SK-N-SH (cell line): ENCODE measurements around the gene BPIFB3. TPM values are rescaled to one million over a fixed set of nuclear protein-coding genes. Genes with fewer than 3 reads are reported as not detected.

ENCODE experiments used
- CTCF ChIA-PET: fragments of 300-600, 350-600 bp; formaldehyde crosslinking; extraction: SDS; loops from one replicate; lab custom pipeline; 2021; lab: Yijun Ruan, JAX
- POLR2A ChIA-PET: fragments of 350-600 bp; sonication (Branson Sonifier 250); formaldehyde crosslinking; extraction: SDS; loops from one replicate; lab custom pipeline; 2020; ENCODE audit warnings: antibody characterized with exemption, inconsistent platforms; lab: Yijun Ruan, JAX
- DNase-seq: peaks from one replicate; pipeline ENCODE4 v3.0.0; 2012
- H2AFZ ChIP-seq: fragments of 200-600 bp; sonication (generic); 2 replicates; pipeline ENCODE4 v1.8.1; 2016; ENCODE audit warnings: antibody characterized with exemption, mild to moderate bottlenecking, low read depth
- H3F3A ChIP-seq: fragments of 200-600 bp; sonication (generic); replicated peaks from 2 replicates; pipeline ENCODE3; 2016; ENCODE audit warnings: antibody characterized with exemption, mild to moderate bottlenecking; ENCODE audit not compliant: insufficient read depth
- H3K27ac ChIP-seq, 2 experiments: fragments of 200-500 bp in 1 of 2; fragments of 200-600 bp in 1 of 2; sonication (Bioruptor generic) in 1 of 2; sonication (generic), shearing (Covaris generic) in 1 of 2; 2 replicates each; pipeline versions ENCODE4 v1.5.1 to v1.6.1; 2014 to 2016; ENCODE audit warnings: low read depth in 2 of 2, inconsistent platforms in 1 of 2, low read length in 1 of 2, mild to moderate bottlenecking in 1 of 2, mixed read lengths in 1 of 2
- H3K27me3 ChIP-seq: fragments of 200-600 bp; sonication (generic), shearing (Covaris generic); 2 replicates; pipeline ENCODE4 v1.6.1; 2016; ENCODE audit warnings: mixed run types; ENCODE audit not compliant: insufficient read depth
- H3K36me3 ChIP-seq, 2 experiments: fragments of 200-500 bp in 1 of 2; fragments of 200-600 bp in 1 of 2; sonication (Bioruptor generic) in 1 of 2; sonication (generic) in 1 of 2; replicated peaks in 1 of 2; 2 replicates each; pipeline versions ENCODE3 to v1.5.1; 2014 to 2016; ENCODE audit warnings: low read length in 1 of 2, mild to moderate bottlenecking in 1 of 2; ENCODE audit not compliant: insufficient read depth in 2 of 2, control insufficient read depth in 1 of 2
- H3K4me1 ChIP-seq, 2 experiments: fragments of 200-500 bp in 1 of 2; fragments of 200-600 bp in 1 of 2; sonication (Bioruptor generic) in 1 of 2; sonication (generic), shearing (Covaris generic) in 1 of 2; 2 replicates each; pipeline versions ENCODE4 v1.5.1 to v1.6.1; 2014 to 2016; ENCODE audit warnings: low read depth in 1 of 2, low read length in 1 of 2, mixed run types in 1 of 2; ENCODE audit not compliant: insufficient read depth in 2 of 2, control insufficient read depth in 1 of 2
- H3K4me2 ChIP-seq: fragments of 200-600 bp; sonication (generic), shearing (Covaris generic); 2 replicates; pipeline ENCODE4 v1.6.1; 2017; ENCODE audit warnings: mixed run types
- H3K4me3 ChIP-seq, 2 experiments: fragments of 200-500 bp in 1 of 2; fragments of 200-600 bp in 1 of 2; sonication (Bioruptor generic) in 1 of 2; sonication (generic), shearing (Covaris generic) in 1 of 2; 2 replicates each; pipeline versions ENCODE4 v1.5.1 to v1.8.1; 2014 to 2016; ENCODE audit warnings: low read depth in 2 of 2, inconsistent platforms in 1 of 2, low read length in 1 of 2, mild to moderate bottlenecking in 1 of 2, mixed read lengths in 1 of 2, moderate library complexity in 1 of 2
- H3K79me2 ChIP-seq: fragments of 200-600 bp; sonication (generic); 2 replicates; pipeline ENCODE4 v1.8.1; 2017; ENCODE audit warnings: mild to moderate bottlenecking; ENCODE audit not compliant: insufficient read depth
- H3K9ac ChIP-seq: fragments of 200-600 bp; sonication (generic); 2 replicates; pipeline ENCODE4 v1.6.1; 2017; ENCODE audit warnings: mixed run types
- H3K9me2 ChIP-seq: fragments of 200-600 bp; sonication (generic); 2 replicates; pipeline ENCODE4 v1.6.1; 2017; ENCODE audit warnings: mixed run types
- H3K9me3 ChIP-seq: fragments of 200-600 bp; sonication (generic); 2 replicates; pipeline ENCODE4 v1.6.1; 2017; ENCODE audit warnings: mixed run types, mild to moderate bottlenecking, moderate library complexity
- H4K20me1 ChIP-seq: fragments of 200-600 bp; sonication (generic); 2 replicates; pipeline ENCODE4 v1.6.1; 2017; ENCODE audit warnings: mild to moderate bottlenecking, mixed run types; ENCODE audit not compliant: insufficient read depth
- CHD2 ChIP-seq: fragments of 150-350 bp; IDR thresholded peaks from 2 replicates; pipeline ENCODE4 v1.6.1; 2018; ENCODE audit warnings: low read length; ENCODE audit not compliant: partially characterized antibody
- EP300 ChIP-seq, 2 experiments: IDR thresholded peaks; 2 replicates each; pipeline versions ENCODE4 v1.4.0 to v1.6.1; 2012; ENCODE audit warnings: borderline replicate concordance in 1 of 2, low read depth in 1 of 2, low read length in 1 of 2
- EZH2phosphoT487 ChIP-seq: fragments of 200-600 bp; sonication (generic); IDR thresholded peaks from 2 replicates; pipeline ENCODE4 v1.6.1; 2017; ENCODE audit warnings: low read depth, mixed run types, mild to moderate bottlenecking, antibody characterized with exemption, moderate library complexity, borderline replicate concordance
- FOSL2 ChIP-seq: IDR thresholded peaks from 2 replicates; pipeline ENCODE4 v1.4.0; 2012; ENCODE audit warnings: low read depth, mild to moderate bottlenecking, moderate library complexity, borderline replicate concordance
- JUND ChIP-seq: IDR thresholded peaks from 2 replicates; pipeline ENCODE4 v1.4.0; 2012
- MXI1 ChIP-seq: IDR thresholded peaks from 2 replicates; pipeline ENCODE4 v1.6.1; 2012; ENCODE audit warnings: mild to moderate bottlenecking, low read depth, low read length, improper control_type of control experiment
- NRF1 ChIP-seq: IDR thresholded peaks from 2 replicates; pipeline ENCODE4 v1.6.1; 2012; ENCODE audit warnings: low read depth, mild to moderate bottlenecking, low read length
- POLR2AphosphoS5 ChIP-seq: IDR thresholded peaks from 2 replicates; pipeline ENCODE4 v1.6.1; 2012; ENCODE audit warnings: low read depth, low read length
- RAD21 ChIP-seq: IDR thresholded peaks from 2 replicates; pipeline ENCODE4 v1.6.1; 2012; ENCODE audit warnings: mild to moderate bottlenecking, low read length
- RFX5 ChIP-seq: IDR thresholded peaks from 2 replicates; pipeline ENCODE4 v1.6.1; 2012; ENCODE audit warnings: mild to moderate bottlenecking, improper control_type of control experiment, low read length
- RXRA ChIP-seq: IDR thresholded peaks from 2 replicates; pipeline ENCODE4 v1.4.0; 2012; ENCODE audit warnings: low read depth, mild to moderate bottlenecking, borderline replicate concordance
- SIN3A ChIP-seq: IDR thresholded peaks from 2 replicates; pipeline ENCODE4 v1.6.1; 2012; ENCODE audit warnings: low read depth, mild to moderate bottlenecking, low read length, moderate library complexity, borderline replicate concordance
- SMC3 ChIP-seq: IDR thresholded peaks from 2 replicates; pipeline ENCODE4 v1.6.1; 2012; ENCODE audit warnings: low read depth, low read length, improper control_type of control experiment
- TAF1 ChIP-seq: IDR thresholded peaks from 2 replicates; pipeline ENCODE4 v1.6.1; 2012; ENCODE audit warnings: low read depth, mild to moderate bottlenecking, low read length, moderate library complexity, borderline replicate concordance
- TCF12 ChIP-seq: IDR thresholded peaks from 2 replicates; pipeline ENCODE4 v1.4.0; 2012
- USF1 ChIP-seq: IDR thresholded peaks from 2 replicates; pipeline ENCODE4 v1.4.0; 2012; ENCODE audit warnings: low read depth, borderline replicate concordance
- YY1 ChIP-seq: IDR thresholded peaks from 2 replicates; pipeline ENCODE4 v1.4.0; 2012; ENCODE audit warnings: low read depth, mild to moderate bottlenecking
- WGBS: methylation state at CpG from one replicate; pipeline ENCODE4 v1.1.6; 2017; ENCODE audit warnings: low lambda C conversion rate; 5-methylcytosine and 5-hydroxymethylcytosine counted together
- polyA plus RNA-seq, 3 experiments: library from polyadenylated mRNA; depleted of rRNA; stranded (reverse); fragments of >200 nt; gene quantifications; 2 replicates each; pipeline ENCODE4 v1.2.3, GENCODE V29; 2012
- TF ChIP-seq, protein P1 (sequence below): IDR thresholded peaks from 2 replicates; pipeline ENCODE4 v1.4.0; 2012; ENCODE audit warnings: low read depth
- TF ChIP-seq, protein P2 (sequence below): fragments of 150-350 bp; IDR thresholded peaks from 2 replicates; pipeline ENCODE4 v1.6.1; 2017; ENCODE audit warnings: antibody characterized with exemption, low read length, low read depth, borderline replicate concordance

BPIFB3 gene
- polyA plus RNA-seq, 1 of the 3 experiments (the other 2 are of a cell fraction) = not detected

DNA sequence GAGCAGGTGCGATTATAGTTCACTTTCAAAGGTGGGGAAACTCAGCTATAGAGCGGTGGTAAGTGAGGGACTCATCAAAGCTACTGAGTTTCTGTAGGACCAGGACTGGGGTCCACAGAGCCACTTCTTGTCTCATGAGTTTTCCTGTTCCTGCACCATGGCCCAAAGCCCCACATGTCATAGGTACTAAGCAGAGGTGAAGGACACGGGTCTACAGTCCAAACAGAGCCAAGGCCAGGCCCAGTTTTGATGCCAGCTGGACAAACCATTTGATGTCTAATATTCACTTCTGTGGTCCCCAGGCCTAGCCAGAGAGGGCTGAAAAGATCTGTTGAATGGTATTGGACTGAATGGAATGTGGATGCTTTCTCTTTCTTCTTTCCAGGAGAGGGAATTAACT lies 11.3 kb upstream of the BPIFB3 start:
- WGBS = 17% methylated on average over 3 of the region's 3 CpGs
- CTCF ChIA-PET = no interaction called here
- no peak overlapping the region for H3K4me3 ChIP-seq

DNA sequence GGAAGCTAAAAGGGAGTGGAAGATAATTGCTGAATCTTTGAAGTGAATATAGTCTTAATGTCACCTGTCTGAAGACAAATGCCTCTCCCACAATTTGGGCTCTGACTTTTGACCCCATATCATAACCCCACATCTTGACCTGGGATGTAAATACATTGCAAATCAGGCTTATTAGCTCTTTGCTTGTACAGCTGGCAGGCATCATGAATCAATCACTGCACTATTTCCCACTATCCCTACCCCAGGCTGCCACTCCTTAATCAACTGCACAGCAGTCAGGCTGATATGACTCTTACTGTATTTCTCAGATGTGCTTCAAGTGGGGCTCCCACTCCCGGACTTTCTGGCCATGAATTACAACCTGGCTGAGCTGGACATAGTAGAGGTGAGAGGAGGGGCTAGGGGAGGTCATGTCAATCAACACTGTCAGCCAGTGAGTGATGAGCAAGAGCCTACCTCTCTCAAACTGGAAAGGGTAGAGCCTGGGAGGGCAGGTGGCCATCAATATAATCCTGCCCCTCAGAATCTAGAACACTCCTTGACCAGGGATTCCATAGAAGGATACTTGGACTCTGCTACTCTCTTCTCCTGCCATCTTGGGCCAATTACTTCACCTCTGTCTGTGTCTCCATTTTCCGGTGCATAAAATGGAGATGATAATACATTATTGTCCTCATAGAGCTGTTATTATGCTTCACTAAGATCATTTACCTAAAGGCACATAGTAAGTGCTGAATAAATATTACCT lies 10.5 kb upstream of the BPIFB3 start:
- no peak overlapping the region for H2AFZ ChIP-seq
- H3K9me2 ChIP-seq = no peaks in the 10 kb centered on the region
- no peaks in the 10 kb centered on the region for H3K36me3 ChIP-seq
- no peaks in the 10 kb centered on the region for H3K9me3 ChIP-seq
- no peaks in the 10 kb centered on the region for H3K79me2 ChIP-seq
- no peaks in the 10 kb centered on the region for H3K27me3 ChIP-seq
- no peaks in the 10 kb centered on the region for H4K20me1 ChIP-seq
- TF ChIP-seq SIN3A (no peak), POLR2AphosphoS5 (no peak), RXRA (no peak), JUND (no peak), USF1 (no peak), TCF12 (no peak), RFX5 (no peak)
- CTCF ChIA-PET = no interaction called here
- H3K9ac ChIP-seq = no peak overlapping the region
- no peak overlapping the region for H3K4me2 ChIP-seq
- POLR2A ChIA-PET = no interaction called here
- H3K4me3 ChIP-seq = no peak overlapping the region
- H3K4me1 ChIP-seq = no peaks in the 10 kb centered on the region
- no peaks in the 10 kb centered on the region for H3F3A ChIP-seq
- DNase-seq = no peak
- WGBS = 13% methylated on average over 2 of the region's 2 CpGs
- no peak overlapping the region for H3K27ac ChIP-seq

More for the DNA sequence above, 11.3 kb upstream of the BPIFB3 start:
- H3F3A ChIP-seq = no peaks in the 10 kb centered on the region
- no peak for DNase-seq
- no peaks in the 10 kb centered on the region for H3K79me2 ChIP-seq
- H2AFZ ChIP-seq = no peak overlapping the region
- no peaks in the 10 kb centered on the region for H3K36me3 ChIP-seq
- H3K27ac ChIP-seq = no peak overlapping the region
- H3K9me3 ChIP-seq = no peaks in the 10 kb centered on the region
- H3K4me2 ChIP-seq = no peak overlapping the region
- H3K27me3 ChIP-seq = no peaks in the 10 kb centered on the region
- no peaks in the 10 kb centered on the region for H4K20me1 ChIP-seq
- no peaks in the 10 kb centered on the region for H3K9me2 ChIP-seq
- no peaks in the 10 kb centered on the region for H3K4me1 ChIP-seq
- POLR2A ChIA-PET = no interaction called here
- TF ChIP-seq USF1 (no peak), MXI1 (no peak), NRF1 (no peak)
- H3K9ac ChIP-seq = no peak overlapping the region

DNA sequence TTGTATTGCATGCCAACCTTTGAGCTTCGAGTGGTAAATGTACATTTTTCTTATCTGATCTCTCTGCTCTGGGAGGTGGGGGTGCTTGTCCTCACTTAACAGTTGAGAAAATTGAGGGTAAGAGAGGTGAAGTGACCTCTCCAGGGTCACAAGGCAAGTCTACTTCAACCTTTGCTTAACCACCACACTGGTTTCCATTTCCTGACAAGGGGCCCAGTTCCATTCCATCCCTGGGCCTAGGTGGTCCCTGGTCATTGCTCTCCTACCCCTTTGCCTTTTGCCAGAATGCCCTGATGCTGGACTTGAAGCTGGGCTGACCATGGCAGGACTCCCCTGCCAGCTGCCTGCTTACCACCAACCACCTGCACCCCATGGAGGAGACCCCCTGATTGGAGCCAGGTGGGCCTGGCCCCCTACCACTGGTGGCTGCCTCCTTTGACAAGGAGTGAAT lies 9.9 kb upstream of the BPIFB3 start:
- CTCF ChIA-PET = no interaction called here
- H3F3A ChIP-seq = no peaks in the 10 kb centered on the region
- no peaks in the 10 kb centered on the region for H3K79me2 ChIP-seq
- POLR2A ChIA-PET = no interaction called here
- H3K27me3 ChIP-seq = no peaks in the 10 kb centered on the region
- H3K9me2 ChIP-seq = no peaks in the 10 kb centered on the region
- no peaks in the 10 kb centered on the region for H3K4me1 ChIP-seq
- no peak overlapping the region for H2AFZ ChIP-seq
- no peaks in the 10 kb centered on the region for H3K9me3 ChIP-seq
- no peak overlapping the region for H3K4me3 ChIP-seq
- H3K4me2 ChIP-seq = no peak overlapping the region
- 0% methylated on average over 1 of the region's 1 CpG for WGBS
- no peaks in the 10 kb centered on the region for H4K20me1 ChIP-seq
- H3K36me3 ChIP-seq = no peaks in the 10 kb centered on the region
- DNase-seq = no peak
- no peak overlapping the region for H3K27ac ChIP-seq
- no peak overlapping the region for H3K9ac ChIP-seq
- TF ChIP-seq, protein P1, sequence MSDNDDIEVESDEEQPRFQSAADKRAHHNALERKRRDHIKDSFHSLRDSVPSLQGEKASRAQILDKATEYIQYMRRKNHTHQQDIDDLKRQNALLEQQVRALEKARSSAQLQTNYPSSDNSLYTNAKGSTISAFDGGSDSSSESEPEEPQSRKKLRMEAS = no peak
- TF ChIP-seq, protein P2, sequence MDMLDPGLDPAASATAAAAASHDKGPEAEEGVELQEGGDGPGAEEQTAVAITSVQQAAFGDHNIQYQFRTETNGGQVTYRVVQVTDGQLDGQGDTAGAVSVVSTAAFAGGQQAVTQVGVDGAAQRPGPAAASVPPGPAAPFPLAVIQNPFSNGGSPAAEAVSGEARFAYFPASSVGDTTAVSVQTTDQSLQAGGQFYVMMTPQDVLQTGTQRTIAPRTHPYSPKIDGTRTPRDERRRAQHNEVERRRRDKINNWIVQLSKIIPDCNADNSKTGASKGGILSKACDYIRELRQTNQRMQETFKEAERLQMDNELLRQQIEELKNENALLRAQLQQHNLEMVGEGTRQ = no peak
- TF ChIP-seq EP300 (IDR thresholded peaks at IDR 0.05; ENCODE audit: borderline replicate concordance in 1 of 2, low read depth in 1 of 2, low read length in 1 of 2) (no peak), TAF1 (no peak), TCF12 (no peak), SMC3 (no peak), EZH2phosphoT487 (no peak), CHD2 (no peak), YY1 (no peak), RAD21 (no peak), FOSL2 (no peak)
